ENCODE results near the gene HS6ST2.

The HS6ST2 gene

DNA sequence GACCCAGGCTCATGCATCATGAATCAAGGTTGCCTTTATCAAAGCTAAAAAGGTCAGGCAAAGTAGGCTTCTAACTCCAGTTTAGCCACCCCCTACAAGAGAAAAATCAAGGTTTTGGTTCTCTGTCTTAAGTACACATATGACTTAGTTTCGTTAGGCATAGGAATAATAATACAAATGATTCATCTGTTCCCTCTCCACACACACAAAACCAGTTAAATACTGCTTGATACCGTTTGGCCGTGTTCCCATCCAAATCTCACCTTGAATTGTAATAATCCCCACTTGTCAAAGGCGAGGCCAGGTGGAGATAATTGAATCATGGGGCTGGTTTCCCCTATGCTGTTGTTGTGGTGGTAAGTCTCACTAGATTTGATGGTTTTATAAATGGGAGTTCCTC is 226.2 kb downstream of the HS6ST2 start:
- H3K4me1 ChIP-seq (ENCODE audit: insufficient read depth, low read length): peaks cover 8% of the 10 kb centered on the region
- H3K4me2 ChIP-seq (ENCODE audit: insufficient read depth, low read length): no peak overlapping the region
- H3K79me2 ChIP-seq (ENCODE audit: insufficient read depth, low read length): no peaks in the 10 kb centered on the region
- ATAC-seq (ENCODE audit: insufficient read depth, low read depth): no peak
- H2AFZ ChIP-seq (ENCODE audit: low read depth, low read length): no peak overlapping the region
- no peak overlapping the region for H3K27ac ChIP-seq (ENCODE audit: low read length)
- H4K20me1 ChIP-seq (ENCODE audit: insufficient read depth, low read length): no peaks in the 10 kb centered on the region
- TF ChIP-seq, protein P1, sequence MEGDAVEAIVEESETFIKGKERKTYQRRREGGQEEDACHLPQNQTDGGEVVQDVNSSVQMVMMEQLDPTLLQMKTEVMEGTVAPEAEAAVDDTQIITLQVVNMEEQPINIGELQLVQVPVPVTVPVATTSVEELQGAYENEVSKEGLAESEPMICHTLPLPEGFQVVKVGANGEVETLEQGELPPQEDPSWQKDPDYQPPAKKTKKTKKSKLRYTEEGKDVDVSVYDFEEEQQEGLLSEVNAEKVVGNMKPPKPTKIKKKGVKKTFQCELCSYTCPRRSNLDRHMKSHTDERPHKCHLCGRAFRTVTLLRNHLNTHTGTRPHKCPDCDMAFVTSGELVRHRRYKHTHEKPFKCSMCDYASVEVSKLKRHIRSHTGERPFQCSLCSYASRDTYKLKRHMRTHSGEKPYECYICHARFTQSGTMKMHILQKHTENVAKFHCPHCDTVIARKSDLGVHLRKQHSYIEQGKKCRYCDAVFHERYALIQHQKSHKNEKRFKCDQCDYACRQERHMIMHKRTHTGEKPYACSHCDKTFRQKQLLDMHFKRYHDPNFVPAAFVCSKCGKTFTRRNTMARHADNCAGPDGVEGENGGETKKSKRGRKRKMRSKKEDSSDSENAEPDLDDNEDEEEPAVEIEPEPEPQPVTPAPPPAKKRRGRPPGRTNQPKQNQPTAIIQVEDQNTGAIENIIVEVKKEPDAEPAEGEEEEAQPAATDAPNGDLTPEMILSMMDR (IDR thresholded peaks at IDR 0.05; ENCODE audit: borderline replicate concordance, extremely low read depth, low read length, poor library complexity, severe bottlenecking): no peak
- no peak for TF ChIP-seq EZH2 (IDR thresholded peaks at IDR 0.05; ENCODE audit: borderline replicate concordance, low read depth, low read length, severe bottlenecking)
- no peaks in the 10 kb centered on the region for H3K9me3 ChIP-seq (ENCODE audit: insufficient read depth, low read length, severe bottlenecking)
- H3K36me3 ChIP-seq (ENCODE audit: insufficient read depth, low read length): no peaks in the 10 kb centered on the region
- H3K4me3 ChIP-seq (ENCODE audit: low read depth in 1 of 2, low read length in 2 of 2): no peak overlapping the region
- H3K27me3 ChIP-seq (ENCODE audit: insufficient read depth, low read length, poor library complexity): no peaks in the 10 kb centered on the region
- no peak for DNase-seq
- no peak overlapping the region for H3K9ac ChIP-seq (ENCODE audit: low read depth, low read length)

DNA sequence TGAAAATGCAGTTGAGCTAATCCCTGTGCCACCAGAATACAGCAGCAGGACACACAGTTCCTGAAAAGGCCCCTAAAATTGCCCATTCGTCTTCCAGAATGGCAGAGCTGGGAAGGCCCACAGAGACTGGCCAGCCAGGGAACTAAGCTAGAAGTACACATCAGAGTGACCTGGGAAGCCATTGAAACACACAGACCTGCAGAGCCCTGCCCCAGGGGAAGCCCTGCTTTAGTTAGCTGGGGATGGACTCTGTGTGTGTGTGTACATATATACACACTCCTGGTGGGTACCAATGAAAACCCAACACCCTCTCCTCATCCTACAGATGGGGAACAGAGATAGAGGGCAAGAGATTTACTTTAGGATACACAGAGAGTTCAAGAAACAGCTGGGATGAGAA is 227.7 kb downstream of the HS6ST2 start:
- Histone ChIP-seq H3K9ac (ENCODE audit: low read depth, low read length) (no peak overlapping the region), H4K20me1 (ENCODE audit: insufficient read depth, low read length) (no peaks in the 10 kb centered on the region), H2AFZ (ENCODE audit: low read depth, low read length) (no peak overlapping the region), H3K4me1 (ENCODE audit: insufficient read depth, low read length) (no peaks in the 10 kb centered on the region), H3K9me3 (ENCODE audit: insufficient read depth, low read length, severe bottlenecking) (no peaks in the 10 kb centered on the region), H3K27me3 (ENCODE audit: insufficient read depth, low read length, poor library complexity) (no peaks in the 10 kb centered on the region), H3K27ac (ENCODE audit: low read length) (no peak overlapping the region), H3K4me3 (ENCODE audit: low read depth in 1 of 2, low read length in 2 of 2) (no peak overlapping the region), H3K79me2 (ENCODE audit: insufficient read depth, low read length) (no peaks in the 10 kb centered on the region), H3K4me2 (ENCODE audit: insufficient read depth, low read length) (no peak overlapping the region), H3K36me3 (ENCODE audit: insufficient read depth, low read length) (no peaks in the 10 kb centered on the region)
- DNase-seq (no peak), ATAC-seq (ENCODE audit: insufficient read depth, low read depth) (no peak)
- TF ChIP-seq, protein P1 (IDR thresholded peaks at IDR 0.05; ENCODE audit: borderline replicate concordance, extremely low read depth, low read length, poor library complexity, severe bottlenecking): no peak
- TF ChIP-seq EZH2 (IDR thresholded peaks at IDR 0.05; ENCODE audit: borderline replicate concordance, low read depth, low read length, severe bottlenecking): no peak

DNA sequence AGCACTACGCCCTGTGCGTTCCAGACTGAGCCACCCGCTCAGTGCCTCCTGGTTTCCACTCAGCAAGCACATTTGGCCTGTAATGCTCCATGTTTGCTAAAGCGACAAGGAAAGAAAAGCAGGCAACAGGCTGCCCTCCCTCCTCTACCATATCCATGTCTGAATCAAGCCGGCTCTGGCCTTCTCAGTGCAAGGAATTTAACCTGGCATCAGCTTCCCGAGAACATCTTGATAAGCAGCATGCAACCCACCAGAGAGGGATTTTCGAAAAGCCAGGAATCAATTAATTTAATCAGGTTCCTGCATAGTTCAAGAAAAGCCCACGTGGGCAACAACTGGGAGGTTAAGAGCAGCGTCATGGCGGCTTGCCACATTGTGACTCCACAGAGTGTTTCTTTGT is 228.2 kb downstream of the HS6ST2 start:
- no peak overlapping the region for H3K27ac ChIP-seq (ENCODE audit: low read length)
- no peak overlapping the region for H3K4me3 ChIP-seq (ENCODE audit: low read depth in 1 of 2, low read length in 2 of 2)
- H2AFZ ChIP-seq (ENCODE audit: low read depth, low read length): no peak overlapping the region
- no peaks in the 10 kb centered on the region for H4K20me1 ChIP-seq (ENCODE audit: insufficient read depth, low read length)
- no peaks in the 10 kb centered on the region for H3K36me3 ChIP-seq (ENCODE audit: insufficient read depth, low read length)
- no peaks in the 10 kb centered on the region for H3K9me3 ChIP-seq (ENCODE audit: insufficient read depth, low read length, severe bottlenecking)
- no peaks in the 10 kb centered on the region for H3K27me3 ChIP-seq (ENCODE audit: insufficient read depth, low read length, poor library complexity)
- H3K79me2 ChIP-seq (ENCODE audit: insufficient read depth, low read length): no peaks in the 10 kb centered on the region
- no peaks in the 10 kb centered on the region for H3K4me1 ChIP-seq (ENCODE audit: insufficient read depth, low read length)
- ATAC-seq (ENCODE audit: insufficient read depth, low read depth) (no peak), DNase-seq (no peak)
- H3K4me2 ChIP-seq (ENCODE audit: insufficient read depth, low read length): no peak overlapping the region
- TF ChIP-seq, protein P1 (IDR thresholded peaks at IDR 0.05; ENCODE audit: borderline replicate concordance, extremely low read depth, low read length, poor library complexity, severe bottlenecking): no peak
- no peak for TF ChIP-seq EZH2 (IDR thresholded peaks at IDR 0.05; ENCODE audit: borderline replicate concordance, low read depth, low read length, severe bottlenecking)
- H3K9ac ChIP-seq (ENCODE audit: low read depth, low read length): no peak overlapping the region

DNA sequence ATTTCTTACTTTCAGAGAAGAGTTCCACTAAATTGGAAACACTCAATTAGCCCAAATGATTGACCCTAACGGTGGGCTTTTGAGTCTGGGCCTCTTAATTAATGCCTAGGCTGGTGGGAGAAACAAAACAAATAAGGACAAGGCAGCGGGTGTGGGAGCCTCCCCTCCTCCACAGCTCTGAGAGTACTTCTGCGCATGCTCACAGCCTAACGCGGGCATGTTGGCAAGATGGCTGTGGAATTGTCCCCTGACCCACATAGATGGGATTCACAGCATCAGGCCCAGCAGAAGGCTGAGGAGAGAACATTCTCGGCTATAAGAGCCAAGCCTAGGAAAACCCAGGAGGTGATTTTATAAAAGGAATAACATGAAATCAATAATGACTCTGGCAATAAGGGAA is 230.1 kb downstream of the HS6ST2 start:
- no peak for DNase-seq
- ATAC-seq (ENCODE audit: insufficient read depth, low read depth): no peak
- Histone ChIP-seq H3K27ac (ENCODE audit: low read length) (no peak overlapping the region), H3K79me2 (ENCODE audit: insufficient read depth, low read length) (no peaks in the 10 kb centered on the region), H3K4me3 (ENCODE audit: low read depth in 1 of 2, low read length in 2 of 2) (no peak overlapping the region), H3K27me3 (ENCODE audit: insufficient read depth, low read length, poor library complexity) (no peaks in the 10 kb centered on the region), H3K4me2 (ENCODE audit: insufficient read depth, low read length) (no peak overlapping the region), H3K9ac (ENCODE audit: low read depth, low read length) (no peak overlapping the region), H3K36me3 (ENCODE audit: insufficient read depth, low read length) (no peaks in the 10 kb centered on the region), H2AFZ (ENCODE audit: low read depth, low read length) (no peak overlapping the region), H4K20me1 (ENCODE audit: insufficient read depth, low read length) (no peaks in the 10 kb centered on the region), H3K9me3 (ENCODE audit: insufficient read depth, low read length, severe bottlenecking) (no peaks in the 10 kb centered on the region), H3K4me1 (ENCODE audit: insufficient read depth, low read length) (no peaks in the 10 kb centered on the region)
- TF ChIP-seq EZH2 (IDR thresholded peaks at IDR 0.05; ENCODE audit: borderline replicate concordance, low read depth, low read length, severe bottlenecking): no peak
- TF ChIP-seq, protein P1 (IDR thresholded peaks at IDR 0.05; ENCODE audit: borderline replicate concordance, extremely low read depth, low read length, poor library complexity, severe bottlenecking): no peak
